ENCODE measurements around the gene AP1M2. TPM values are rescaled to one million over a fixed set of nuclear protein-coding genes. Genes with fewer than 3 reads are reported as not detected.

AP1M2 gene
- total RNA-seq, 6 donors from 2014 or later, result 35.1 to 63.1 (median 45.7) TPM

- Histone ChIP-seq H3K4me3 (no peak overlapping the region), H3K4me1 (no peaks in the 10 kb centered on the region), H3K9me3 (no peaks in the 10 kb centered on the region), H3K27ac (no peak overlapping the region), H3K36me3 (no peaks in the 10 kb centered on the region), H3K27me3 (no peaks in the 10 kb centered on the region)
- WGBS, 2 donors, result 82 to 91% methylated on average over 7 of the region's 7 CpGs
- no peak for TF ChIP-seq POLR2A (IDR thresholded peaks at IDR 0.05)
- TF ChIP-seq EP300 (IDR thresholded peaks at IDR 0.05), result no peak
- no peak for TF ChIP-seq CTCF (IDR thresholded peaks at IDR 0.05)
- no peak for TF ChIP-seq POLR2AphosphoS5 (IDR thresholded peaks at IDR 0.05)
- ATAC-seq (ENCODE audit: low FRiP score in 2 of 2), result no peak
- no peak for DNase-seq
These were observed 61.5 kb downstream of the AP1M2 start for GRCh38 chr19:10525636-10526035.

- peaks cover 3 to 9% (median 5%) of the 10 kb centered on the region in 4 donors for H3K4me1 ChIP-seq
- no peak overlapping the region for H3K4me3 ChIP-seq
- H3K27ac ChIP-seq, result no peak overlapping the region
- 71 to 87% methylated on average over 3 of the region's 3 CpGs for WGBS, 2 donors
- DNase-seq, result no peak
- no peak for ATAC-seq (ENCODE audit: low FRiP score in 2 of 2)
- TF ChIP-seq POLR2A (IDR thresholded peaks at IDR 0.05), result no peak
- TF ChIP-seq EP300 (IDR thresholded peaks at IDR 0.05), result no peak
- TF ChIP-seq CTCF (IDR thresholded peaks at IDR 0.05), result no peak
- no peak for TF ChIP-seq POLR2AphosphoS5 (IDR thresholded peaks at IDR 0.05)
- no peaks in the 10 kb centered on the region for H3K36me3 ChIP-seq
- H3K27me3 ChIP-seq, result peaks cover 0 to 14% (median 4%) of the 10 kb centered on the region in 4 donors
- H3K9me3 ChIP-seq, result no peaks in the 10 kb centered on the region
These were observed 63.9 kb downstream of the AP1M2 start for GRCh38 chr19:10523135-10523636.

Small RNA genes lying within 50 kb of the gene (small RNA-seq; reads per million reads assigned to genes)
- gene MIR1238, result 0 to 1.3 (median 0) reads per million in 4 donors
- gene RNU7-140P, result 0 reads per million in 4 donors

Other genes with a start within 250 kb of the AP1M2 start
- gene ICAM3, start 247.7 kb downstream of the AP1M2 start, total RNA-seq, result 10 to 100 TPM; 12.7 to 53.9 (median 20.5) TPM
- gene TYK2, start 206.7 kb downstream of the AP1M2 start, total RNA-seq, result 100 to 1,000 TPM in 5 of 6 donors, 10 to 100 TPM in 1; 91.5 to 569 (median 152) TPM
- gene CDC37, start 183.8 kb downstream of the AP1M2 start, total RNA-seq, result 100 to 1,000 TPM; 104 to 388 (median 169) TPM
- gene PDE4A, start 166.8 kb downstream of the AP1M2 start, total RNA-seq, result 10 to 100 TPM; 22.8 to 38.2 (median 31.2) TPM
- 10 to 100 TPM; 34.6 to 85.1 (median 60.7) TPM for gene KEAP1, start 84.0 kb downstream of the AP1M2 start, total RNA-seq
- 1 to 10 TPM in 4 of 6 donors, under 1 TPM in 2; 0.49 to 2.7 (median 1.8) TPM for gene S1PR5, start 69.9 kb downstream of the AP1M2 start, total RNA-seq
- gene ATG4D, start 43.4 kb downstream of the AP1M2 start, total RNA-seq, result 10 to 100 TPM; 18.1 to 49.2 (median 27.7) TPM
- 10 to 100 TPM; 13.1 to 74.4 (median 24.5) TPM for gene KRI1, start 21.3 kb downstream of the AP1M2 start, total RNA-seq
- 10 to 100 TPM in 5 of 6 donors, 1 to 10 TPM in 1; 2.1 to 21.3 (median 15.9) TPM for gene CDKN2D, start 18.3 kb downstream of the AP1M2 start, total RNA-seq
- gene SLC44A2, start 38.2 kb upstream of the AP1M2 start, total RNA-seq, result 100 to 1,000 TPM; 117 to 333 (median 197) TPM
- gene ILF3, start 67.0 kb upstream of the AP1M2 start, total RNA-seq, result 100 to 1,000 TPM; 121 to 193 (median 169) TPM
- 10 to 100 TPM; 11.0 to 85.9 (median 32.5) TPM for gene QTRT1, start 114.1 kb upstream of the AP1M2 start, total RNA-seq
- 100 to 1,000 TPM; 238 to 744 (median 318) TPM for gene DNM2, start 130.8 kb upstream of the AP1M2 start, total RNA-seq
- 10 to 100 TPM; 11.3 to 40.7 (median 25.1) TPM for gene TMED1, start 248.9 kb upstream of the AP1M2 start, total RNA-seq